HG03354 (cell line): ENCODE results near the gene MRPL14.
A peak's percentile ranks its signal among the peaks of the same experiment; 100 is the strongest.
"Not testable (repeated sequence)": the region's sequence is repeated elsewhere in the genome, so short reads cannot be mapped to it uniquely, and the experiment has no call there.

Experiments
- ATAC-seq: cut with Tn5 transposase; IDR thresholded peaks from one replicate; pipeline ENCODE4 v1.9.1; 2021; ENCODE audit warnings: mild to moderate bottlenecking; ENCODE audit not compliant: unreplicated experiment, poor library complexity, severe bottlenecking

Gene MRPL14

DNA sequence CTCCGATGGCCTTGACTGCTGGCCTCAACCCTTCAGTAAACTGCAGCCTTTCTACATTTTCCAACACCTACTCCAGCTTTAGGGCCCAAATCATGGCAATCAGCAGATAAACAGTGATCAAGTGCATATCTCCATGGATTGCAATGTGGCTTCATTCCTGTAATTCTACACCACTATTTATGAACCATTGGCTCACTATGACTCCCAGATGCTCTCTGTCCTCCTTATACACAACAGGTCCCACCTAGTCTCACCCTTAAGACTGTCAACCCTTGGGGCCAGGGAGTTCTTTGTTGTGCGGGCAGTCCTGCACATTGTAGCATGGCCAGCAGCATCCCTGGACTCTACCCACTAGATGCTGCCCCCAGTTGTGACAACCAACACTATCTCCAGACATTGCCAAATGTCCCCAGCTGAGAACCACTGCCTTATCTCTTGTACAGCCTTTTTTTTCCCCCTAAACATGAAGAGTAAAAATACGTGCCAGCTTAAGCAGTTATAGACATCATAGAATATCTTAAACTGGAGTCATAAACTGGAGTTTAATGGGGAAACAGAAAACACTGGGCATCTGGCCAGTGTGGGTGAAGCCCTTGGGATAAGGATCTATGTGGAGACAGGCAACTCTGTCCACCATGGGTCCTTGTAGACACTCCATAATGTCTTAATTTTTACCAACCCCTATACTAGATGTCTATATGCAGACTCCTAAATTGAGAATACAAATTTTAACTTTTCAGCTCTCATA, 21.1 kb downstream of the MRPL14 start:
- ATAC-seq = no peak

GRCh38 chr6:44105146-44105545, 22.1 kb downstream of the MRPL14 start:
- ATAC-seq = no peak

DNA sequence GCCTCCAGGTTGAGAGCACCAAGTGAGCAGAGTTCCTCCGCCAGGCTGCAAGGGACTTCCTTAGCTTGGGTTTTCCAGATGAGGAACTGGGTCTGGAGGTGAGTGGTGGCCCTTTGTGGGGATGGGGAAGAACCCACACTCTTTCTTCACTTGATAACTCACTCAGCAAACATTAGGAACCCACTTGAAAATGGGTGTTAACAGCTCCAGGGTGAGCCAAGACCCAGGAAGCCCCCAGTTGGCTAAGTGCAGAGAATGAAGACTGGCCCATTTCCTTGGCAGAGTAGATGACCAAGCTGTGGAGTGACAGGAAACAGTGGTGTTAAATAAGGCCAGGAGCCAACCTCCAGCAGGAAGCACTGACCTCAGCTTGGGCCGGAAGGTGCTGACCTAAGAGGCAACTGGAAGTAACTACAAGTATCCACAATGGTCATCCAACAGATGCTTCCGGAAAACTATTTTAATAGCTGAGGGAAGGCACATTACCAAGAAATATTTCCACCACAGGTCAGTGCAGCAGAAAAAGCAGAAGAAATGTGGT, 22.7 kb downstream of the MRPL14 start:
- ATAC-seq = no peak

- ATAC-seq = no peak
Observed at GRCh38 chr6:44102527-44102926, 24.7 kb downstream of the MRPL14 start.

DNA sequence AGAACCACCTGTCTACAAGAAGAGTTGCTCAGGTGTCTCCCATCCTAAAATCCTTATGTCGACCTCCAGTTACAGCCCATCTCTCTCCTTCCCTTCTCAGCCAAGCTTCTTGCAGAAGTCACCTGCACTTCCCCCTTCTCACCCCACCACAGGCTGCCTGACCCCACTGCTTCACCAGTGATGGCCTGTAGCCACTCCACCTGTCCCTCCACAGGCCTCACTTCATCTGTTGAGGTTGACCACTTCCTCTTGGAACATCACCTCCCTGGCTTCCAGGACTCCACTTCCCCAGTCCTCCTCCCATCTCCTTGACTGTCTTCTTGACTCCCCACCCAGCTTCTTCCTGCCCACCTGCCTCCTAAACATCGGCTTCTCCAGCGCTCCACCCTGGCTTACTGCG, 25.4 kb downstream of the MRPL14 start:
- ATAC-seq = no peak

GRCh38 chr6:44100088-44100550, 27.1 kb downstream of the MRPL14 start:
- ATAC-seq = no peak

DNA sequence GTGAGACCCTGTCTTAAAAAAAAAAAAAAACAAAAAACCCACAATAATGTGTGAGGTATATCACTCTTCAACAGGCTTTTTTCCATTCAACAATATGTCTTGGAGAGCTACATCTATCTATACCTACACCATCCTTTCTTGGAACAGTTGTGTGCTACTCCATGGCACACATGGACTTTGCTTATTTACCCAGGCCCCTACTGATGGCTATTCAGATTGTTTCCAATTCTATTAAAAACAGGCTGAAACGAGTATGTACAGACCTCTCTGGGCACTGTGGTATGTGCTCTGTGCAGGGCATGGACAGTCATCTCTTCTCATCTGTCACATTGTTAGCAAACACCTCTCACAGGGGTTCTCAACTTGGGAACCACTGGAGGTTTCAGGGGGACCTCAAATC, 28.1 kb downstream of the MRPL14 start:
- no peak for ATAC-seq

DNA sequence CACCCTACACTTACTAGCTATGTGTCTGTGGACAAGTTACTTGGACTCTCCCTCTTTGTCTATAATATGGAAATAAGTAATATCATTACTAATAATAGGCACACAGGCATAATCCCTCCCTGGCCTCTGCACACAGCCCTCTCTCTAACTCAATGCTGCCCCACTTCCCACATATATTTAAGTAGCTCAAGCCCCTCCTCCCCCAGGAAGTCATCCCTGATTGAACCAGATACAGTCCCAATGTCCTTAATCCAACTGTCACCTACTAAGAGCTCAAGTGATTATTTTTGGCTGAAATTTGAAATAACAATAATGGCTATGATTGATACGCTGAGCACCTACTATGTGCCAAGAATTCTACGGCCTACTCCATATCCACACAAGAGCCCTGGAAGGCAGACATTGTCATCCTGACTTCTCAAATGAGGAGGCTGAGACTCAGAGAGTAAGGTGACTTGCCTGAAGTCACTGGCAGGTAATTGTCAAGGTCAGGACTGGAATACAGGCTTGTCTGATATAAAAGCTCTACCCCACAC, 29.4 kb downstream of the MRPL14 start:
- ATAC-seq = no peak

GRCh38 chr6:44096612-44097011, 30.6 kb downstream of the MRPL14 start:
- peak; percentile 68 for ATAC-seq

- not testable (repeated sequence) for ATAC-seq
Observed at GRCh38 chr6:44095243-44095623, 32.0 kb downstream of the MRPL14 start.

DNA sequence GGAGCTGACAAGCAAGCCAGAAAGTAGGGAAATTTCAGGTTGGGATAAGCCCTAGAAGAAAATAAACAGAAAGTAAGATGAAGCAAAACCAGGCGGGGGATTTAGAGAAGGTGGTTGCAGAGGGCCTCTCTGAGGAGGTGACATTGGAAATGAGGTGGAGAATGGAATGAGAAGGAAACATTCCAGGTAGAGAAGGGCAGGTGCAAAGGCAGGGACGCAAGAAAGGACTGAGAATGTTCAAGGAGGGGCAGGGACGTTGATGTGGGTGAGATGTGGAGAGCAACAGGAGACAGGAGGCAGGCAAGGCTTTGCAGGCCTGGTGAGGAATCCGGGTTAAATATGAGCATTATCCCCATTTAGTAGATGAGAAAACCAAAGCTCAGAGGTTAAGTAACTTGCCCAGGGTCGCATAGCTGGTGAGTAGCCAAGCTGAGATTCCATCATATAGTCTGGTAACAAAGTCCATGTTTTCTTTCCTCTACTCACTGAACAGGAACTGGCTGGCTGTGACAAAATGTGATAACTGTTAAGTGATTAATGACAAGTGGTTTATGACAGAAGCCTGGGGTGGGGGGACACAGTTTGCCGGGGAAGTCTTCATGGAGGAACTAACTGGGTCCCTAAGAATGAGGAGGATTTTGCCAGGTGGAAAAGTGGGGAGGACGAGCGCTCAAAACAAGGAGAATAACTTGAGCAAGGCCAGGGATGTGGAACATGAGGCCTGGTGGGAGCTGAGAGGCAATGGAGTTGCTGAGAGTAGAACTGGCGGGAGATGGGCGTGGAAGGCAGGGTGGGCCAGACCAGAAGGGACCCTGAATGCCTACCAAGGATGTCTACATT, 32.6 kb downstream of the MRPL14 start:
- ATAC-seq = no peak

DNA sequence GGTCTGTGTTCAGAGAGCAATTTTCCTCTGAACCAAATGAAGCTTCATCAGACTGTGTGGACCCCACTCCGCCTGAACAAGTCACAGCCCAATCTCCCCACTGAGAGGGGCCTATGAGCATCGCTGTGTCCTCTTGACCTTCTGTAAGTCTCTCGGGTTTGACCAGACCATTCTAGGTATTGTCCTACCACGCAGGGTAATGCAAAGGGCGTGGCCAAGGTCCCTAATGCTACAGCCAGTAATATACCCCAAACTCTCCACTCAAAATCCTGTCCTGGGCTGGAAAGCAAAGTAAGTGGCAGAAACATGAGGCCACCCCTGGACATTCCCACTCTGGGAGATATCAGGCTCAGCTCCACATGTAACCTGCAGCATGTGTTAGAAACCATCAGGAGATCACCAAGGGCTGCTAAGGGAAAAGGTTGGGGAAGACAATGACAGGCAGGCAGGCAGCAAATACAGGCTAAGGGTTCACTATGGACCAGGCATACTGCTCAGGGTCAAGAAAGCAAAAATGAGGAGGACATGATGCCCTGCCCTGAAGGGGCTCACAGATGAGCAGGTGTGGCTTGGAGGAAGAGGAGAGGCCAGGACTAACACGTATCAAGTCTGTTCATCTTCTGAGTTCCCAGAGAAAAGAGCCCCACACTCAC, 33.4 kb downstream of the MRPL14 start:
- ATAC-seq = no peak

DNA sequence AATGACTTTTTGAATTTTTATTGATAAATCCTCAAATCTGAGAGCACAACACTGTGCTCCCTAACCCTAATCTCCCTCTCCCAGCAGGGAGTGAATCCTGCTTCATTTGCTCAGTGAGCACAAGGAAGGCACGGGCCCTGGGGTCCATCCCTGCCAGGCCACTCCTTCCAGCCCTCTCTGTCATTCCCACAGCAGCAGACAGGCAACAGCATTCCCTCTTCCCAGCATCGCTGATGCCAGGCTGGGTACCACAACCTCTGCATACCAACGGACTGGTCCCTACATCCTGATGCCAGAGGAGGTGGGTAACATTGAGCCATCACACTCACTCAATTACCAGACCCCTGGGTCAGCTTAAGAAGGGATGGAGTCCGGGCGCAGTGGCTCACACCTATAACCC, 34.2 kb downstream of the MRPL14 start:
- ATAC-seq = no peak

DNA sequence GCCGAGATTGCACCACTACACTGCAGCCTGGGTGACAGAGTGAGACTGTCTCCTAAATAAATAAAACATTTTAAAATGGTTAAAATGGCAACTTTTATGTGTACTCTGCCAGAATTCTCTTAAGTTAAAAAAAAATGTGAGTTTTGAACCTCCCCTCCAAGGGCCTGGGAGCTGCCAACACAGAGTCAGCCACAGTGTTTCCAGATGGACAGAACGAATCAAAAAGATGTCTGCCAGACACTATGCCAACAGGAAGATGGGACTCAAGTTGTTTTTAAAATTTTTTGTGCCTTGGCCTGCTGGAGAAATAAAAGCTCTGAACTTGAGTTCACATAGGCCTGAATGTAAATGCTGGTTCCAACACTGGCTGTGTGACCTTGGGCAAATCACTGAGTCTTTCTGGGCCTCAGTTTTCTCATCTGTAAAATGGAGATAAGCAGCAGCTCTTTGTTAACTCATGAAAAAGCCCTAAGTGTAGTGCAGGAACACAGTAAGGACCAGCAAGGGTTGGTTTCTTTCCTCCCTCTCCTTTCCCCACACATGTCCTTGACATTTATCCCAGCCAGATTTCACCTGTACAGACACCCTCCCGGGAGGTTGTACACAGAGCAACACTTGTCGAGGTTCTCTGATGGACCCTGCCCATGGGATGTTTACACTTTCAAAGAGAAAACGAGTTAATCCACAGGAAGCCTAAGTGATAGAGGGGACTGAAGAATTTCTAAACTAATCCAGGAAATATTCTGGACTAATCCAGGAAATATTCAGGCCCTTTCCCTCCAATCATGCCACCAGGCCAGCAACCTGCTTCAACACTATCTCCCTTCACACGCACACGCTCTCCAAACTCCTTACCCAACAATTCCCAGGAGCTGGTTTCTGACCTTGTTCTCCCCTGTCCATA, 35.0 kb downstream of the MRPL14 start:
- ATAC-seq = no peak

GRCh38 chr6:44091356-44091755, 35.9 kb downstream of the MRPL14 start:
- ATAC-seq = not testable (repeated sequence)

DNA sequence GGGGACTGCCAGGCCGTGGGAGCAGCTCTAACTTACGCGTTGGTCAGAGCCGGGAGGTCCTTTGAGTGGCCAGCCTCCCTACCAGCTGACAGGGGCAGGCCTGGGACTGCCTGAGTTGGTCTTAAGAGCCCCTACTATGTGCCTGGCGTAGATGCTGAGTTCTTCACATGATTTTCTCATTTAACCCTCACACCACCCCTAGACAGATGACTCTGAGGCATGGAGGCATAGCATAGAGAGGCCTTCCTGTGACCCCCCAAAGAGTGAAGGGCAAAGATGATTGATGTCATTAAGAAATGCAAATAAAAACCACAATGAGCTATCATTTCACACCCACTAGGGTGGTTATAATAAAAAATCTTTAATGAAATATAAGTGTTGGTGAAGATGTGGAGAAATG, 36.8 kb downstream of the MRPL14 start:
- no peak for ATAC-seq

GRCh38 chr6:44088827-44089590, 38.2 kb downstream of the MRPL14 start:
- no peak for ATAC-seq

- ATAC-seq = no peak
Observed at GRCh38 chr6:44087623-44088022, 39.6 kb downstream of the MRPL14 start.
